ENCODE measurements around the gene MPV17.

MPV17 gene

GRCh38 chr2:27288610-27289009 is 34.3 kb downstream of the MPV17 start:
- no peaks in the 10 kb centered on the region for H3K36me3 ChIP-seq (ENCODE audit: control insufficient read depth, insufficient read depth, low read length)
- no peak for TF ChIP-seq CTCF (IDR thresholded peaks at IDR 0.05; ENCODE audit: insufficient read depth, low read length, poor library complexity, severe bottlenecking)
- H3K4me3 ChIP-seq (replicated peaks; ENCODE audit: low read depth, low read length), result no peak overlapping the region
- no peak for DNase-seq (ENCODE audit: extremely low read depth, insufficient read length)
- no peaks in the 10 kb centered on the region for H3K27me3 ChIP-seq (replicated peaks; ENCODE audit: control insufficient read depth, insufficient read depth, low read length)

- Histone ChIP-seq H3K27me3 (replicated peaks; ENCODE audit: control insufficient read depth, insufficient read depth, low read length) (peaks cover 3% of the 10 kb centered on the region), H3K4me3 (replicated peaks; ENCODE audit: low read depth, low read length) (no peak overlapping the region), H3K36me3 (ENCODE audit: control insufficient read depth, insufficient read depth, low read length) (no peaks in the 10 kb centered on the region)
- no peak for TF ChIP-seq CTCF (IDR thresholded peaks at IDR 0.05; ENCODE audit: insufficient read depth, low read length, poor library complexity, severe bottlenecking)
- DNase-seq (ENCODE audit: extremely low read depth, insufficient read length), result no peak
Measured at GRCh38 chr2:27285481-27285880, 37.4 kb downstream of the MPV17 start.

- H3K36me3 ChIP-seq (ENCODE audit: control insufficient read depth, insufficient read depth, low read length), result no peaks in the 10 kb centered on the region
- TF ChIP-seq CTCF (IDR thresholded peaks at IDR 0.05; ENCODE audit: insufficient read depth, low read length, poor library complexity, severe bottlenecking), result no peak
- H3K27me3 ChIP-seq (replicated peaks; ENCODE audit: control insufficient read depth, insufficient read depth, low read length), result peaks cover 3% of the 10 kb centered on the region
- no peak overlapping the region for H3K4me3 ChIP-seq (replicated peaks; ENCODE audit: low read depth, low read length)
- no peak for DNase-seq (ENCODE audit: extremely low read depth, insufficient read length)
Measured at GRCh38 chr2:27284996-27285395, 37.9 kb downstream of the MPV17 start.

- Histone ChIP-seq H3K36me3 (ENCODE audit: control insufficient read depth, insufficient read depth, low read length) (no peaks in the 10 kb centered on the region), H3K4me3 (replicated peaks; ENCODE audit: low read depth, low read length) (no peak overlapping the region), H3K27me3 (replicated peaks; ENCODE audit: control insufficient read depth, insufficient read depth, low read length) (peaks cover 3% of the 10 kb centered on the region)
- TF ChIP-seq CTCF (IDR thresholded peaks at IDR 0.05; ENCODE audit: insufficient read depth, low read length, poor library complexity, severe bottlenecking), result no peak
- DNase-seq (ENCODE audit: extremely low read depth, insufficient read length), result no peak
Measured at GRCh38 chr2:27282892-27283291, 40.0 kb downstream of the MPV17 start.

- DNase-seq (ENCODE audit: extremely low read depth, insufficient read length), result no peak
- H3K4me3 ChIP-seq (replicated peaks; ENCODE audit: low read depth, low read length), result no peak within 1 kb of the TSS
- peaks cover 3% of the 10 kb centered on the region for H3K27me3 ChIP-seq (replicated peaks; ENCODE audit: control insufficient read depth, insufficient read depth, low read length)
- H3K36me3 ChIP-seq (ENCODE audit: control insufficient read depth, insufficient read depth, low read length), result no peaks in the 10 kb centered on the region
- TF ChIP-seq CTCF (IDR thresholded peaks at IDR 0.05; ENCODE audit: insufficient read depth, low read length, poor library complexity, severe bottlenecking), result no peak
Measured at GRCh38 chr2:27281855-27282559, 40.9 kb downstream of the MPV17 start, which contains the start of gene TRIM54. TSS of gene TRIM54 (plus strand) at chr2:27282429. CDS start at chr2:27282732, 303 bp downstream.

All from GM06990 (cell line).